Stromal cell of bone marrow (primary cell): ENCODE data around the gene PALLD.

Experiments
- DNase-seq: peaks from one replicate; pipeline ENCODE4 v3.0.0-alpha.2; 2012; ENCODE audit warnings: low read depth

Gene PALLD

GRCh38 chr4:168877511-168878491, 380.9 kb downstream of the PALLD start:
- no peak for DNase-seq

DNA sequence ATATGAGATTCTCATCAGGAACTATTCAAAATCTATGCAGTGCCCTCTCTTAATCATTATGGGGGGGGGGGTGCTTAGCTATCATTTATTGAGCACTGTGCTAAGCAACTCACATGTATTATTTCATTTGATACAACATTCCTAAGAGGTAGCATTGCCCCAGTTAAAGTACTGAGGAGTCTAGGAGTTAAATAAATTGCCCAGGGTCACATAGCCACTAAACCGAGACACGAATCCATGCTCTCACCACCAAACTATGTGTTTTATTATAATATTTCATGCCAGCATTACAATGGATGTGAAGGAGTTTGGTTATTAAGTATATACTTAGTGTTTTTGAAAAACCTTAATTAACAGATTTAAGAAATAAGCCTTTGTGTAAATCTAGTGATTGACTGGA, 381.8 kb downstream of the PALLD start:
- no peak for DNase-seq

DNA sequence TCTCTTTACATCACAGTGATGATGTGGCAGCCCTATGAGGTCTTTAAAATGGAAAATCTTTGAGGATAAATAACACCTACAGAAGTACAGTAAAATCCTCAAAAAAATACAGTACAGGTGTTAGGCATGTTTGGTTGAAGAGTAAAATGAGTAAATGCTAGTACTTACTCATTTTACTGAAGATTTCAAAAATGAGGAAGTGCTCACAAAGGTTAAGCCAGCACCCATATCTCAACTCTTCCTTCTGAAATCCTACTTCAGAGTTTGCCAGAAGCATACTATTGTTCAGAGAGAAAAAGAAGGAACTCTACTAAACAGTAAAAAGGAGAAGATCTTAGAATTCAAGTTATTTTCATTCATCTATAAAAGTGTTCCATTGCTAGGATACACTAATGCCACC, 382.3 kb downstream of the PALLD start:
- no peak for DNase-seq

DNA sequence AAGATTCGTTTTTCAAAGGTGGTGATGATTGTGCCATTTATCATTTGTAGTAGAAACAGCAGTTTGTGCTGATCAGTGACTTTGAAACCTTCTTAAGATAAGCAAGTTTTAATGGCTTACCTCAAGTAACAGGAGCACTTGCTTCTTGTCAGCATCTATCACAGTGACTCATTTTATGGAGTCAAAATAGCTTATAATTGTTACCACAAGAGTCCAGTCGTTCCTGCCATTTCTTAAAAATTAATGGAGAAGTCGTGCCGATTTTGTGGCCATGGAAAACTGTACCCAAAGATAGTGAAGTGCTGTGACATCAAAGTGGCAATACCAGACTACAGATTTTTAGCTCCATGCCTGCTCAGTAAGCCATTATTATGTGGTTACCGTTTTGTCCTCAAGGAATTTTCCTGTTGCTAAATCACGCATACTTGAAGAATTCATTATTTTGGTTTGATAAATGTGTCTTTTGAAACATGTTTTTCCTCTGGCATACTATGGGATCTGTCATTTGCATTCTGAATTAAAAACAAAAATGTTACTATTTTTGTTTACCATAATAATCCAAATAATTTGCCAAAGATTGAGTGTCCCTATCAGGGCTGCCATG, 383.3 kb downstream of the PALLD start:
- no peak for DNase-seq

- DNase-seq: no peak
Measured at GRCh38 chr4:168880811-168881595, 384.2 kb downstream of the PALLD start.

DNA sequence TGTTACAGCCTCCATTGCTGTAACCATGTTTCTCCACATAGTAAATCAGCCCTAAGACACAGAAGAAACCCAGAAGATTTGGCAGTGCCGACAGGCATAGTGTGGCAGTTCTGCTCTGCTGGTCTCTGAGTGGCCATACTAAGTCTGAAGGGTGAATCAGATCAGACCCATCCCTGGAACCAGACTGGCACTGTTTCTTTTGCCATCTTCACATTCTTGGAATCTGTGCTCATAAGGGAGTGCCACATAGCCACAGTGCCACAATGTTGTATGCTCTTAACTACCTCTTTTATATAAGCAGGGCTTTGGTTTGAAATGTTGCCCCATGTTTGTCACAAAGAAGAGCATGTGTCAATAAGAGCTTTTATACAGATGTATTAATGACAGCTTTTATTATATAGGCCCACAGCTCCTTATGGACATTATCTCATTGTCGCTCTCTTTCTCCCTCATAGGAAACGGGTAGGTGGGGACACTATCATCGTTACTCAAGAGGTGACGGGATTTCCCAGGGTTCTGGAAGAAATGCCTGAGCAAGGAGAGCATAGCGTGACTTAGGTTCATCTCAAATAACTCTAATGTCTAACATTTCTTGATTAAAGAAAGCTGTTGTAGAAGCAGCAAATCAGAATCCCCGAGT, 385.0 kb downstream of the PALLD start:
- no peak for DNase-seq

- no peak for DNase-seq
Measured at GRCh38 chr4:168882650-168883233, 385.9 kb downstream of the PALLD start.

DNA sequence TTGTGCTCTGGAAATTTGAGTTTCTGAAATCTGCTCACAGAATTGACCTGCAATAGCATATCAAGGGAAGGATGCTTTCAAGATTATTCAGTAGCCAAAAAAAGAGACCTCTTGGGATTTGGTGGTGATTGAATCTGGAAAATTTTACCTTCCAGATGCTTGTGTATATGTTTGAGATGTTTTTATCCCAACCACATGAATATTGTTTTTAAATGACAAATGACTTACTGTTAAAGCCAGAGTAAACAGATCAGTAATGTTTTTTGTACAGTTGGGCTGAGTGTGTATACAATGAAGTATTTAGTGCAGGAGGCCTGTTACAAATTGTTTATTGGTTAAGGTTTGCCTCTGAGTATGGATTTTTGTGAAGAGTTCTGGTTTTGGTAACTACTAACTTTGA, 386.7 kb downstream of the PALLD start:
- DNase-seq: no peak

DNA sequence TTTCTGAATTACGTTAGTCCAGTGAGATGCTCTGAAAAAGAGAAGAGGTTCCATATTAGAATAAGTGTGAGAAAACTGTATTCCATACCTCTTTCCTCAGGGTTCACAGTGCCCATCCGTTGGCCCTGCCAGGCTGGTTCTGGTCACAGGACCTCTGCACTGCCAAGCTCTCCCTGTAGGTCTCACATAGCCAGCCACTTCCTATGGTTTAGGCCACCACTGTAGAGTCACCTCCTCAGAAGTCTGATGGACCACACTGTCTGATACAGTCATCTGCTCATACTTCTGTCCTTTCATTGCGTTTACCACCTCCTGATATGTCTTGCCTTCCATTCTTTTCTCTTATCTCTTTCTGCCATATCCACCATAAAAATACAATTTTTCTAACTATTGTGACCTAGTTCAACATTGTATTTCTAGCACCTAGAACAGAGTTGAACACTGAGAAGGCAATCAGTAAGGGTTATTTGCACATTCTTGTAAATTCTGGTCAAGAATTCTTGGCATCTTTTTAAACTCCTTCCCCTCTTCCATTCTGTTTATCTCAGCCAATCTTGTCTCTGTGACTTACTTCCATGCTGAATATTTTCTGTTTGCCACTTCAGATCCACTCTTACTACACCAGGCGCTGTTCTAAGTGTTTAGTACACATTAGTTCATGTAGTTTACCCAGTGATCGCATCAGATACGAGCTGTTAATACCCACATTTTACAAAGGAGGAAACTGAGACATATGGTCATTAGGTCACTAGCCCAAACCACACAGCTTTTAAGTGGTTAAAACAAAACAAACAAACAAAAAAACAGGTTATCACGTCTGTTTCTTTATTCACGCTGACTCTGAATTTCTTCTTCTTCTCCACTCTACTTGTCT, 387.6 kb downstream of the PALLD start:
- no peak for DNase-seq

DNA sequence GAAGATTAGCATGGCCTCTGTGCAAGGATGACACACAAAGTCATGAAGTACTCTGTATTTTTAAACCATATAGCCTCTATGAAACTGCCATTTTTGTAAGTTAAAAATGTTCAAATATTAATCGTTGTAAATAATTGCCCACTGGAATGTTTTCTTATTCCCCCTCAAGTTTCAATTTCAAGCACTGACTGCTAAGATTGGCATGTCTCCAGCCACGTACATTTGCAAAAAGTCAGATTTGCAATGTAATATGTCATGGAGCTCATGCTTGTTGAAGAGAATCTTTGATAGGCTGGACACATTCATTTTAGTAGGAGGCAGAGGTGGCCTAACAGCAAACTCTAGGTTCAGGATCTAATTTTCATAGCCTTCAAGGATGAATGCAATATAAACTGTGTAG, 388.5 kb downstream of the PALLD start:
- DNase-seq: no peak

- no peak for DNase-seq
Measured at GRCh38 chr4:168886351-168886750, 389.5 kb downstream of the PALLD start.

GRCh38 chr4:168887809-168888208, 391.0 kb downstream of the PALLD start:
- DNase-seq: no peak

DNA sequence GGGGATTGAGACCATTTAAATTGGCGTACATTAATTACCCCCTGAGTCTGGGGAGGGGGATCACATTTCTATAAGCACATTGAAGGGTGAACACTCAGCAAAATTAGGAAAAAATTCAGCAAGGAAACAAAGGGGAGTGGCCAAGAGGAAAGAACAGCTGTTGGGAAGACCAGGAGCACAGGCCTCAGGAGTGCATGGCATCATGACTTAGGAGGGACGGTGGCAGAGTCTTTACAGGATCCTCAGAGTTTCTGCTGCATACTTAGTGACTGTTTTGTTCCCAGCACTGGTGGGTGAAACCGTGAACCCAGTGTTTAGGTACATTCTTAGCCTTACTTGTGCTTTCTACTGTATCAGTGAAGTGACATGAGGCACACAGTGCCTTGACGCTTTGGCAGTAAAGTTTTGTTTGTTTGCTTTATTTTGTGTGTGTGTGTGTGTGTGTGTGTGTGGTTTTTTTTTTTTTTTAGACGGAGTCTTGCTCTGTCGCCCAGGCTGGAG, 391.9 kb downstream of the PALLD start:
- no peak for DNase-seq

- no peak for DNase-seq
Measured at GRCh38 chr4:168891086-168891485, 394.2 kb downstream of the PALLD start.

DNA sequence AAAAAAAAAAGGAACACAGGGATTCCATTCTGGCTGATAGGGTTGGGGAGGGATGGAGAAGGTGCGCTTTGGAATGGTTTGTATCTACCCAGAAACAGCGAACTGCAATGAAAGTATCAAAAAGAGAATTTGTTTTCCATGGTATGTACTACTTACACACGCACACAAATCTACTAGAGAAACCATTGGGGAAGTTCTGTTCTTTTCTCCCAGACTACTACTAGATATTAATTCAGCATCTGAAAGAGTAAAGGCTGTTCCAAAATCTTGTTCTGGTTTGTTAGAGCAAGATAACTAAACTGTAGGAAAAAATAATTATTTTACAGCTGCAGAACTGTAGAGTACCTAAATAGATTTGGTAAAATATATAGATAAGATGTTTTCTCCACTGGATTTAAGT, 394.8 kb downstream of the PALLD start:
- DNase-seq: no peak

DNA sequence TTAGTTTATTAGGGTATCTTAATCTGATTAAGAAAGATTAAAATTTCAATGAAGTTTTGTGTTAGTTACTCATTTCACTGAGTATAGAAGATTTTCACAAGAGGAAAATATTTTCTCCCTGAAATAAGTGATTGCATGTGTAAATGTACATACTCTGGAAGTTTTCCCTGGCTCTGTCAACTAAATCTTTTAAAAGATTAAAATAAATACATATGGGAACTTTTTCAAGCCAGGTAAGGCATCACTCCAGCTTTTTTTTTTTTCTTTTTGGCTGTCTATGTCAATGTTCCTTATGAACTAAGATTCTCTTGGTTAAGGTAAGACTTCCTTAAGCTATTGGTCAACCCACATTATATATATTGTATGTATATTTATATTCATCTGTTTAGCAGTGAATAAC, 395.6 kb downstream of the PALLD start:
- DNase-seq: no peak

- DNase-seq: no peak
Measured at GRCh38 chr4:168893205-168893604, 396.4 kb downstream of the PALLD start.

- DNase-seq: no peak
Measured at GRCh38 chr4:168893807-168894206, 397.0 kb downstream of the PALLD start.

DNA sequence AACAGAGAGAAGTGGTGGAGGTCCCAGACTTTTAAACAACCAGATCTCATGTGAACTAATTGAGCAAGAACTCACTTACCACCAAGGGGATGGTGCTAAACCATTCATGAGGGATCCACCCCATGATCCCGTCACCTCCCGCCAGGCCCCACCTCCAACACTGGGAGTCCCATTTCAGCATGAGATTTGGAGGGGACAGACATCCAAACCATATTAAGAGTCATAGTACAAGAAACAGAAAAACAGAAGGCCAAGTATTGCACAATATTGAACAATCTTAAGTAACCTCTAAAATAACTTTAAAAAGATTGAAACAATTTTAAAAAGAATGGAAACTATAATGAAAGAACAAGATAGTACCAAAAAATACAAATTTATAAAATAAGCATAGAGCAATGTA, 403.2 kb downstream of the PALLD start:
- no peak for DNase-seq

- no peak for DNase-seq
Measured at GRCh38 chr4:168907119-168907698, 410.4 kb downstream of the PALLD start.
